IMR-90 (cell line): Measurements from ENCODE around the gene KDM4F.

ENCODE experiments used
- CTCF ChIP-seq: conservative IDR thresholded peaks from 2 replicates; pipeline ENCODE4 v1.5.1; 2012; ENCODE audit warnings: mild to moderate bottlenecking, low read depth, low read length, improper control_type of control experiment
- ELK1 ChIP-seq: fragments of 150-350 bp; IDR thresholded peaks from 2 replicates; pipeline ENCODE4 v1.6.1; 2016; ENCODE audit warnings: low read depth, mild to moderate bottlenecking, low read length, moderate library complexity, borderline replicate concordance
- FOS ChIP-seq: fragments of 150-350 bp; IDR thresholded peaks from 2 replicates; pipeline ENCODE4 v1.6.1; 2016; ENCODE audit warnings: low read depth, low read length
- MAFK ChIP-seq: IDR thresholded peaks from 2 replicates; pipeline ENCODE4 v1.6.1; 2012; ENCODE audit warnings: low read depth, low read length, improper control_type of control experiment
- NFE2L2 ChIP-seq: fragments of 150-350 bp; IDR thresholded peaks from 2 replicates; pipeline ENCODE4 v1.6.1; 2016; ENCODE audit warnings: low read depth, mild to moderate bottlenecking, low read length
- POLR2A ChIP-seq: IDR thresholded peaks from 2 replicates; pipeline ENCODE4 v1.6.1; 2012; ENCODE audit warnings: mild to moderate bottlenecking, low read depth, low read length

- TF ChIP-seq CTCF (no peak), NFE2L2 (no peak), MAFK (no peak), ELK1 (no peak), POLR2A (no peak), FOS (no peak)
These were observed 27.8 kb downstream of the KDM4F start for GRCh38 chr11:95076981-95077380.
